HG02610 (cell line): ENCODE results near the gene RBP3.

ENCODE experiments used
- ATAC-seq: cut with Tn5 transposase; IDR thresholded peaks from one replicate; pipeline ENCODE4 v1.9.1; 2021; ENCODE audit warnings: mild to moderate bottlenecking, moderate library complexity; ENCODE audit not compliant: unreplicated experiment

The RBP3 gene

DNA sequence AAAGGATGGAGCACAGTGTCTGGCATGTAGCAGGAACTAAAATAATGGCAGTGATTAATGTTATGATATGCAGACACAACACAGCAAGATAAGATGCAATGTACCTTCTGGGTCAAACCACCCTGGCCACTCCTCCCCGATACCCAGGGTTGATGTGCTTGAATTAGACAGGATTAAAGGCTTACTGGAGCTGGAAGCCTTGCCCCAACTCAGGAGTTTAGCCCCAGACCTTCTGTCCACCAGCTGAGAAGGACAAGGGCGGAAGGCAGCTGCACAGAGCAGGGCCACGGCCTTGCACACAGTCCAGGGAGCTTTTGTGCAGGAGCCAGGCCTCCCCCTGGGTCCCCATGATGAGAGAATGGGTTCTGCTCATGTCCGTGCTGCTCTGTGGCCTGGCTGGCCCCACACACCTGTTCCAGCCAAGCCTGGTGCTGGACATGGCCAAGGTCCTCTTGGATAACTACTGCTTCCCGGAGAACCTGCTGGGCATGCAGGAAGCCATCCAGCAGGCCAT lies at the start of gene RBP3:
RBP3 (plus strand) TSS at position 226 of the 514 bp plus-strand sequence; CDS start at position 348, 122 bp downstream.
- ATAC-seq: no peak

DNA sequence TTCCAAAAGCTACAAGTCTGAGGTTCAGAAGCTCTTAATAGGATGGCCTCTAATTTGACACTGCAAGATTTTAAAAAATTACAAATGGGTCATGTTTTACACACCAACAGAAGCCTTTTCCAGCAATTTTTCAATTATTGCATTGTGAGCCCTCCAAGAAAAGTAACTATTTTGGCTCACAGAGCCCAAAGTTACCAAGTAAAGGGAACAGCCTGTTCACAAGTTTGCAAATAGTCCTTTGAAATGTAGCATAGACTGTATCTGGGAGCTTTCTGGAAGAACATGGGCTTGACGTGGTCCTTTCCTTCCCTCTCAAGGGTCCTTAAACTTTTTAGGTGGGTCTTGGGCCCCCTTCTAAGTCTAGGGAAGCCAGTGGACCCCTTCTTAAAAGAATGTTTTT lies 49.4 kb upstream of the RBP3 start:
- no peak for ATAC-seq

DNA sequence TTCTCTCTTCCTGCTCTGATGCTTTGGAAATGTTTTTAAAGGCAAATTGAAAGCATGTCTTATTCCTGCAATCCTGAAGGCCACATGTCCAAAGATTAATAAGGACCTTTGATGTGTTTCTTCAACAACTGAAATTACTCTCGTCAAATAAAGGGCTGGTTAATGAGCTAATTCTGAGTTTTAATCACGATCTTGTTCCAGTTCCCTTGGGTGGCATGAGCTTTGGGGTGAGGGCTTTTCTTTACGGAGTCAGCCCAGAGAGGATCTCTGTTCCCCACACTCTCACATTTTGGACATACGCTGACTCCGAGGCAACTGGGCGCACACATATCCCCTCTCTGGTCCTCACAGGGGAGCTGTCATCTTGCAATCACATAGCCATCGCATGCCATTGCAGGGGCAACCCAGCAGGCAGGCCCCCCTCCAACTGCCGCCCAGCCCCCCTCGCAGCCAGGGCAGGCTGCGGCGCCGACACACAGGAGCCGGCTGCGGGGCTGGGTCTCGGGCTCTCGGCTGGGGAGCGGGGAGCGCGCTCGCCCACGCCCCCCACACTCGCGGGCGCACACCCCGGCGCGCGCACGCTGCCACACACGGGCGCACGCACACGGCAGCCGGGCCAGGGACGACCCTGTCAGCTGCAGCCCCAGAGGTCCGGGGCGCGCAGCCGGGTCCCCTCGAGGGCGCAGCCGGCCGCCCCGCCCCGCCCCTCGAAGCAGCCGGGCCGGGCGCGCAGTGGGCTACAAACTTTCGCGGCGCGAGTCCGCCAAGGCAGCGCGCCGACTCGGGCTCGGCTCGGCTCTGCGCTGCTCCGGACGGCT lies 48.3 kb upstream of the RBP3 start, which contains the start of gene GDF10:
GDF10 (plus strand) TSS at position 587 of the 818 bp plus-strand sequence. CDS start 455 bp downstream, outside the sequence.
- ATAC-seq: no peak

DNA sequence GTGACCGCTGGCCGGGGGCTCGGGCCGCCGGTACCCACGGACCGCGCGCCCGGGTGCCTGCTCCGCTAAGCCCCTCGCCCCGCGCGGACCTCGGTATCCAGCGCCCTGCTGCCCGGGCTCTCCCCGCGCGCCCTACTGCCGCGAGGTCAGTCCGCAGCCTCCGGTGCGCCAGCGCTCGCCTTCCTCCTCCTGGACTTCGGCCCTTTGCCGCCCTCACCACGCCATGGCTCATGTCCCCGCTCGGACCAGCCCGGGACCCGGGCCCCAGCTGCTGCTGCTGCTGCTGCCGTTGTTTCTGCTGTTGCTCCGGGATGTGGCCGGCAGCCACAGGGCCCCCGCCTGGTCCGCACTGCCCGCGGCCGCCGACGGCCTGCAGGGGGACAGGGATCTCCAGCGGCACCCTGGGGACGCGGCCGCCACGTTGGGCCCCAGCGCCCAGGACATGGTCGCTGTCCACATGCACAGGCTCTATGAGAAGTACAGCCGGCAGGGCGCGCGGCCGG lies 47.7 kb upstream of the RBP3 start:
- no peak for ATAC-seq

DNA sequence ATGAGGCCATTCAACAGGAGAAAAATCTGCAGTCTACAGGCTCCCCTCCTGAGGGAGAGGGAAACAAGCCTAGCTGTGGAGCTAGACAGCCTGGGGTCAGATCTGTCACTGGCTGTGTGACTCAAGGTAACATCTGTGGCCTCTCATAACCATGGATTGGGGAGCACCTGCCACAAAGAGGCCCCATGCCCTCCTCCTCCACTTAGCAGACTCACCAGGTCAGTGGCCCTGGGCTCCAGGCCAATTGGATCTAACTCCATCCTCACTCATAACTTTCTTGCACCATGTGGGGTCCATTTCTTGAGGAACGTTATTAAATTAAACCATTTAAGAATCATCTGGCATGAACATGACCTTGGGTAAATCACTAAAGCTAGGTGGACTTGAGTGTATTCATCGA lies 46.3 kb upstream of the RBP3 start:
- ATAC-seq: no peak

DNA sequence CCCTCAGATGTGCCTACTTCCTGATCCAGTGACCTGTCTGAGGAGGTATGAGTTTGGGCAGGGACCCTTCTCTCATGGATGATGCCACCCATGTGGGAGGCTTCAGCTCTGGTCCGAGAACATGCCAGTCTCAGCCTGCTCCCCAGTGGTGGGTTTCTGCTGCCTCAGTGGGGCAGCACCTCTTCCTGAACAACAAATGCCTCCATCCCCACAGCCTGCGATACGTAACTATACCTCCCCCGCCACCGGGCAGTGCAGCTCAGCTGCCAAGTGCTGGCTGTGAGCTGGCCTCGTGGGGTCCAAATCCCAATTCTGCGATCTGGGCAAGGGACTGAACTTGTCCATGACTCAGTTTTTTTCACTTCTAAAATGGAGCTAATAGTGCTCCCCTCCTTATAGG lies 45.1 kb upstream of the RBP3 start:
- ATAC-seq: no peak

DNA sequence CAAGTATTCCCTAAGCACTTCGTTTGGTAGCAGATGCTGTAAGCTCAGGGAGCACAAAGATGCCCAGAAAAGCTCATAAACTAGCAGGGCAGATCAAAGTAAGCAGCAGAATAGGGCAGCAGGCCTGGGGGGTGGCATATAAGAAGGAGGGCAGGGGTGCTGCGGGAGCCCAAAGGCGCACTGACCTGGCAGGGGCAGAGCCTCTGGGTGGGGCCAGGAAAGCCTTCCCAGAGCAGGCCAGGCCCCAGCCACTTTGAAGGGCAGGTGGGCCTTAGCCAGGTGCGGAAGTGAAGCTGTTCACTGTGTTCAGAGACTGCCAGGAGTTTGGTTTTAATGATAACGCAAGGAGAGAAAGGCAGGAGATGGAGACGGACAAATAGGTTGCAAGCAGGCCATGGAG lies 44.3 kb upstream of the RBP3 start:
- ATAC-seq: no peak

DNA sequence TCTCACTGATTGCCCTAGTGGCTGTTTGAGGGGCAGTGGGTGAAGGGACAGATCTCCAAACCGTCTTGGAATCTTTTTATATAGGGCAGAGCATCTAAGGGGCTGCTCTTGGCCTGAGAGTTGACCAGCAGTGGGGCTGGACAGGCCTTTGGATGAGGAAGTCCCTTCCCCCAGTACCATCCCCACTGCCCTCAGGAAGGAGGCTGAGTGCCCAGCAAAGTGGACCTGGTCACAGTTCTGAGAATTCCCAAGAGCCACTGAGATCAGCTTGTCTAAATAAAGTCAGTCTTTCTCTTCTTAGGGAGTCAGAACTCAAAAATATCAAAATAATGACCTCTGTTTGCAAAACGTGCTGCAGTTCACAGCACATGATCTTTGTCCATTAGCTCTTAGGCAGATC lies 42.6 kb upstream of the RBP3 start:
- ATAC-seq: no peak

DNA sequence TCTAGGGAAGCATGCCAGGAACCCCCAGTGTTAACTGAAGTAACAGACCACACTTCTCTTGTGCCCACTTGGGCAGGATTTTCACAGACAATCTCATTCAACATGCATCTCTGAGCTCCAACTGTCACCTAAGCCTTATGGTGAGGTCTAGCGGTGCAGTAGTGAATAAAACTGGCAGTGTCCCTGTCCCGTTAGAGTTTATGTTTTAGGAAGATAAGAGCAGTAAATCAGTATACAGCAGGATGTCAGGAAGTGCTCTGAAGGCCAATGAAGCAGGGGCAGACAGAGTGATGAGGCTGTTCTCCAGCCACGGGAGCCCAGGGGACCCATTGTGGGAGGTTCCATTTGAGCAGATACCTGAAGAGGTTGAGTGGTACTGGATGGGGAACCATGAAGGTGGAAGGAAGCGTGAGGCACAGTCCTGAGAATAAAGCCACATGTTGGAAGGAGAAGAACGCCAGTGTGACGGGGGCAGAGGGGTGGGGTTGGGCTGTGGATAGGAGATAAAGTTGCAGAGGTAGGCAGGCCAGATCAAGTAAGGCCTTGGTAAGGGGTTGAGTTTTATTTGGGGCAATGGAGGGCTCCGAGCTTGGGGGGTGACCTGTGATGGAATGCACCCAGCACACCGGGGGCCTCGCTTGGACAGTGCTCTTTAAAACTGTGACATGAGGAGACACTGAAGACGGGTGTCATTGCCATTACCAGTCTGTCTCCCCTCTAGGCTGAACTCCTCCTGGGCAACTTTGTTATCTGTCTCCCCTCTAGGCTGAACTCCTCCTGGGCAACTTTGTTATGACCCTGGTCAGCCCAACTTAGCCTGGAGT lies 41.6 kb upstream of the RBP3 start:
- ATAC-seq: no peak

DNA sequence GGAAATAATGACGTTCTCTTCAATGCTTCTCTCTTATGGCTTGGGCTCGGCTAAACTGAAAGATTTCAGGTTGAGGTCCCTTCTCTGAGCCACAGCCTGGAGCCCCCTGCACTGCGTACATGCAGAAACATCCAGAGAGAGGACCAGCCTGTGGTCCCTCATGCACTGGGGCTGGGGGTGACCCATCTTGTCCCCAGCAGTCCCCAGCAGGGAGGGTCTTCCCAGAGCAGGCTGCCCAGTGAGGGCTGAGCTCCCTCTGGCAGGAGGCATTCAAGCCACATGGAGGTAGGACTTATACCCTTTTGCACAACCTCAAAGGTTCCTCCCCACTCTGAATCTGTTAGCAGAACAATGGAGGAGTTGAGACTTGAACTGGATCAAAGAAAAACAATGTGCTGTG lies 40.8 kb upstream of the RBP3 start:
- no peak for ATAC-seq

DNA sequence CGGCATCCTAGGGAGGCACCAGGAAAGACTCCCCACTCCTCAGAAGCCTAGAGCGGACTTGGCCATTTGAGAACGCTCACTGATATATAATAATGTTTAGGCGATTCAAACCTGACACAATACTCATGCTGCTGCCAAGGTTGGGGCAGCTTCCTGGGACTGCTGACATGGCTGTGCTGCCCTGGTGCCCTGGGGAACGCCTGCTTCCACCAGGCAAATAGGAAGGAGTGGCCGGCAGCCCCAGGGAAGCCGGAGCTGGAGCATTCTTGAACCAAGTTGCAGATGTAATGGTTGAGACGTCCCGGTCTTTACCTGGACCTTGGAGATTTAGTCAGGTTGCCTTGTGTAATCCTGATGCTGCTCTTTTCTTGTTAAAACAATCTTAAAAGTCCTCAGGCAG lies 39.4 kb upstream of the RBP3 start:
- no peak for ATAC-seq

DNA sequence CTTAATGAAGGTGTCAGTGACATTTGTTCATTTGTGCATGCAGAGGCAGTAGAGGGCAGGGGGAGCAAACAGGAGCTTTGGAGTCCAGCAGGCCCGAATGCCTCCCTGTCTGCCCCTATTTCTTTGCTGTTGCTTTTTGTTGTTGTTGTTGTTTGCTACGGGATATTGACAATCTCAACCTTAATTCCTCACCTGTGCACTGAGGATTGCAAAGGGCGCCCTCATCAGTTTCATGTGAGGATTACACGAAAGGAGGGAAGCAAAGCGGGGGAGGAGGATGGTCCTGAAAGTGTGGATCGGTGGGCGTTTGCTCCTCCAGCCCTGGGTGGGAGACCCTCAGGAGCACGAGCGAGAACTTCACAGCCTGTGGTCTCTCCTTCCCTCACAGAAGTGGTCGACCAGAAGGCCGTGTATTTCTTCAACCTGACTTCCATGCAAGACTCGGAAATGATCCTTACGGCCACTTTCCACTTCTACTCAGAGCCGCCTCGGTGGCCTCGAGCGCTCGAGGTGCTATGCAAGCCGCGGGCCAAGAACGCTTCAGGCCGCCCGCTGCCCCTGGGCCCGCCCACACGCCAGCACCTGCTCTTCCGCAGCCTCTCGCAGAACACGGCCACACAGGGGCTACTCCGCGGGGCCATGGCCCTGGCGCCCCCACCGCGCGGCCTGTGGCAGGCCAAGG lies 38.6 kb upstream of the RBP3 start:
- ATAC-seq: no peak

DNA sequence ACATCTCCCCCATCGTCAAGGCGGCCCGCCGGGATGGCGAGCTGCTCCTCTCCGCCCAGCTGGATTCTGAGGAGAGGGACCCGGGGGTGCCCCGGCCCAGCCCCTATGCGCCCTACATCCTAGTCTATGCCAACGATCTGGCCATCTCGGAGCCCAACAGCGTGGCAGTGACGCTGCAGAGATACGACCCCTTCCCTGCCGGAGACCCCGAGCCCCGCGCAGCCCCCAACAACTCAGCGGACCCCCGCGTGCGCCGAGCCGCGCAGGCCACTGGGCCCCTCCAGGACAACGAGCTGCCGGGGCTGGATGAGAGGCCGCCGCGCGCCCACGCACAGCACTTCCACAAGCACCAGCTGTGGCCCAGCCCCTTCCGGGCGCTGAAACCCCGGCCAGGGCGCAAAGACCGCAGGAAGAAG lies 38.1 kb upstream of the RBP3 start:
- ATAC-seq: no peak

DNA sequence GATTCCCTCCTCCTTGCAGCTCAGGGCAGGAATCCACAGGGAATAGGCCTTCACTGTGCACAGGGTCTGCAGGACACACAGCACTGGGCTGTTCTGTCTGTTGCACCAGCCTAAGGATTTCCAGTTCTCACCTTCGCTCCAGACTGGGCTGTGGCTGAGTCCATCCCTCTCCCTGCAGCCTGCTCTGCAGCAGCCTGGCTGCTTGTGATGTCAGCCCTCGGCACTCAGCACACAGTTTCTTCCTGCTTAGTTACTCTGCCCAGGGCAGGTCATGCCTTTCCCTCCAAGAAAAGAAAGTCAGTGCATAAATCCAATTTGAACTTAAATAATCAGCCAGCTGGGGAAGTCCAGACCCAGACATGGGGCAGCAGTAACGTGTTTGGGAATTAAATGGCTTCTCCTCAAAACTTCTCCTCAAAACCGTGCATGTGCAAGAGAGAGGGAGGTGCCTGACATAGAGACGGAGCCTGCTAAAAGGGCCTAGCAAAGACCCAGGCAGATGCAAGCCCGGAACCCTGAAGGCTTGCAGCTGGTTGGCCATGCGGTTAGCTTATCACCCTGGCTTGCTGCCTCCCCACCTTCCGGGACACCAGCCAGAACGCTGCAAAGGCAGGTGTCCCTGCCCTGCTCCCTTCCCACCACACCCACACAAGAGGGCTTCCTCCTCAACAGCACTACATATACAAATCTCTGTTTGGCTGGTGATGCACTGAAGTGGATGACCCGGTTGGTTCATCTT lies 36.8 kb upstream of the RBP3 start:
- ATAC-seq: no peak

DNA sequence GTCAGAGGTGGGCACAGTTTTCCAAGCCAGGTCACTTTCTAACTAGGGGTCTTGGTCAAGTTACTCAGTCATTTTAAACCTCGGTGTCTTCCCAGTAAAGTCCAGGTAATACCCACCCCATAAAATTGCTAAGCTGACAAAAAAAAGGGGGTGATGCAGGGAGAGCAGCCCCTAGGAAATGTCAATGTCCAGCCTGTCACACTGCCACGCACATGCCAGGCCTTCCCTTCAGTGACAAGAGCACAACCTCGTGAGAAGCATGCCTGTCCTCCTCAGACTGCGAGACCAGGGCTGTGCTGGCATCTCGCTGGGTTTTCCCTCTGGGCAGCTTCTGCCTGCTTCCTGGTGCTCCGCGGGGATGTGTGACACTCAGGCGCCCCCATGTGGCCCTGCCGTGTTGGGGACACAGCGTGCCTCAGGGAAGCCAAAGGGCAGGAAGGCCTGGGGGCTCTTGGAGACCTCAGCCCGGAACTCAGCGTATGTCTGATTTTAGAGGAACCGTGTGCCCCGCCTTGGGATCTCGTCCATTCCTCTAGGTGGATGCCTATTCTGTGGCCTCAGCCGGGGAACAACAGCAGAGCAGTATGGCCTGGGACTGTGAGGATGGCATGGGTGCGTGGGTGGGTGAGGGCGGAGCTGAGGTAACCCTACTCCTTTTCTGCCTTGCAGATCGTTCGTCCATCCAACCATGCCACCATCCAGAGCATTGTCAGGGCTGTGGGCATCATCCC lies 36.1 kb upstream of the RBP3 start:
- ATAC-seq: peak; percentile 78

DNA sequence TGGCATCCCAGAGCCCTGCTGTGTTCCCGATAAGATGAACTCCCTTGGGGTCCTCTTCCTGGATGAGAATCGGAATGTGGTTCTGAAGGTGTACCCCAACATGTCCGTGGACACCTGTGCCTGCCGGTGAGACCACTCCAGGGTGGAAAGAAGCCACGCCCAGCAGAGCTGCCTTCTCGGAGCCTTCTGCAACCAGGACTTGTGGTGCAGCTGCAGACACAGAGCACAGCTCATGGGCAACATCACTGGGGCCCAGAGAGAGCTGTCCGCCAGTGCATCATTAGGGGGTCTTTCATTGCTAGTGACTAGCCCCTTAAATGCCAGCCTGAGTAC lies 35.5 kb upstream of the RBP3 start:
- no peak for ATAC-seq

DNA sequence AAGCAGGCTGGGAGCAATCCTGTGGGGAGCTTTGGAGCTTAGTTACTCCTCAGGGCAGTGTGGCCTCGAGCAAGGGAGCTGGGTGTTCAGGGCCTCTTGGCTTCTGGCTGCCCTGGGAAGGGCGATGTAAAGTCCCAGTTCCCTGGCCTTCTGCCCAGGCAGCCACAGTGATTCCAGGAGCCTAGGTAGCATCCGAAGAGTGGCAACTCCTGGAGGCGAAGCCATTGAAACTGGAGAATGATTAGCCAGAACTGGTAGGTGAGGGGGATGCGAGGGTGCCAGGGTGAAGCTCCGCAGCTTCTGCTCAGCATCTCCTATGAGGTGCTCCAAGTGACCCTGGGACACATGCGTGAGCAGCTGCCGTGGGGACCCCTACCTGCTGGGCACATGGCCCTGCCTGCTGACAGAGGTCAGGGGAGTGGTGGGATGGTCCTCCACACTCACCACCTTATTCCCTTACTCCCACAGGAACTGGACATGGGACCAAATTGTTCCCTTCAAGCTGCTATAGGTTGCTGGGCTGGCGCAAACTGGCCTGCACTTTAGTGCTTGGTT lies 33.7 kb upstream of the RBP3 start:
- ATAC-seq: no peak

DNA sequence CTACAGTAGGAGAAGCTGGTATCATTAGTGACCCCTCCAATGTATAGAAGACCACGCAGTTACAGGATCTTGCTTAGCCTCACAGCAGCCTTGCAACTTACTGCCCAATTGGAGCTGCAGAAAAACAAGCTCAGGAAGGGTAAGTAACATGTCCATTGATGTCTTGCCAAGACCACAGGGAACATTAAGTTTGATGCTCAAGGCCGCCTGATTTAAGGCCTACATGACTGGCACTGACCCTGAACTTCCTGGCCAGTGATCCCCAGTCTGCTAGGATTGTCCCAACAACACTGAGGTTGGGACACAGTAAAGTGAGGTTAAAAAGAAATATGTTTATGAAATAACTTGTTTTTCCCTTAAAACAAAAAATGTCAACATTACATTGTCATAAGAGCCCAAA lies 32.7 kb upstream of the RBP3 start:
- ATAC-seq: no peak

DNA sequence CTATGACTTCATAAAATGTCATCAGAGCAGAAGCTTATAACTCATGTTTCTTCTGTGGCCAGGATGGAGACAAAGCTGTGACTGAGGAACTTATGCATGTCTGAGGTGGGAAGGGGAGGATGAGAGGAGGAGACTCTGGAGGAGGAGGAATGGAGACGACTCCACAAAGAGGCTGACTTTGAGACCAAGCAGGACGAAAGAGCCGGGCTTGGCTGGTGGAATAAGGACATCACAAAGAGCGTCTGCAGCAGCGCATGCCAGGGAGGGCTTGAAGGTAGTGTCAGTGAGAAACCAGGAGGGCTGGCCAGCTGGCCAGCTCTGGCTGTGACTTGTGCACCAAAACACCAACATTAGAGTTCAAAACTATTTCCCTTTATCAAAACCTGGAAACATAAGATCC lies 32.0 kb upstream of the RBP3 start:
- no peak for ATAC-seq

DNA sequence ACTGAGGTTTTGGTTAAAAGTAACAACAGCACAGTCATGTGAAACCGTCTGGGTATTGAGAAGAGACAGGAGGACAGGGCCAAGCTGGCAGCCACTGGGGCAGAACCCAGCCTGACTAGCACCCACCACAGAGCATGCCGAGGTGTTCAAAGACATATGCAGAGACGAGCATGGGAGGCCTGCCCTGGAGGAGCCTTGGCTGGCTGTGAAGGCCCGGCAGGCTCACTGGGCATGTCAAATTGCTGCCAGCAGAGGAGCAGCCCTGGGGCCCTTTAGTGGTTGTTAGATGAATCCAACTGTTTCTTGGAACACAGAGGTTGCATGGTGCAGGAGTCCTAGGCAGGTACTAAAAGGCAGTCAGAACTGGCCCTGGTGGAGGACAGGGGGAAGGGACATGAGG lies 30.9 kb upstream of the RBP3 start:
- no peak for ATAC-seq
